GM12878 (cell line): Measurements from ENCODE around the gene PLA2G4E. TPM values are rescaled to one million over a fixed set of nuclear protein-coding genes. Genes with fewer than 3 reads are reported as not detected.

Experiments
- ATAC-seq: fragments of 200-7000 bp; cut with Tn5 transposase; 3 replicates; pipeline ENCODE4 v1.9.1; 2020; ENCODE audit warnings: mild to moderate bottlenecking, moderate library complexity
- BruUV-seq: library from RNA; stranded (reverse); fragments of 400-500 nt; replicated peaks from 2 replicates; lab custom pipeline; 2021; lab: Mats Ljungman, UMichigan
- CTCF ChIA-PET: fragments of 300-600 bp; sonication (Branson Sonifier 250); formaldehyde crosslinking; extraction: SDS; loops from one replicate; lab custom pipeline; 2021; ENCODE audit warnings: inconsistent platforms; lab: Yijun Ruan, JAX
- POLR2A ChIA-PET: fragments of 350-600 bp; formaldehyde crosslinking; extraction: SDS; loops from one replicate; lab custom pipeline; 2021; ENCODE audit warnings: inconsistent platforms; lab: Charles Lee
- RAD21 ChIA-PET: fragments of 300-600 bp; sonication (Branson Sonifier 250); formaldehyde crosslinking; loops from one replicate; lab custom pipeline; 2023; ENCODE audit warnings: antibody characterized with exemption; ENCODE audit not compliant: unreplicated experiment; lab: Charles Lee
- SMC1A ChIA-PET: fragments of 300-600 bp; sonication (Branson Sonifier 250); formaldehyde crosslinking; loops from one replicate; lab custom pipeline; 2023; ENCODE audit not compliant: unreplicated experiment, uncharacterized antibody; lab: Charles Lee
- DNase-seq: peaks from one replicate; pipeline ENCODE4 v3.0.0-alpha.2; 2011; ENCODE audit warnings: low read depth, low spot score
- FAIRE-seq: peaks from 3 replicates; lab custom pipeline; 2011; peaks lifted over from hg19 to GRCh38; lab: Jason Lieb, UNC
- H2AFZ ChIP-seq: 2 replicates; pipeline ENCODE4 v1.6.0; 2011; ENCODE audit warnings: low read depth, low read length, control low read depth; ENCODE audit not compliant: control insufficient read depth
- H3K27ac ChIP-seq: 2 replicates; pipeline ENCODE4 v1.5.1; 2011; ENCODE audit warnings: control low read depth; ENCODE audit not compliant: control insufficient read depth, insufficient read depth
- H3K27me3 ChIP-seq, 2 experiments: replicated peaks in 1 of 2; 2 replicates each; pipeline versions ENCODE4 v1.6.0 to v1.6.1; 2011; ENCODE audit warnings: low read length in 1 of 2; ENCODE audit not compliant: control insufficient read depth in 2 of 2, insufficient read depth in 2 of 2
- H3K36me3 ChIP-seq, 2 experiments: 2 replicates each; pipeline ENCODE4 v1.5.1; 2011; ENCODE audit warnings: low read length in 1 of 2; ENCODE audit not compliant: control insufficient read depth in 2 of 2, insufficient read depth in 2 of 2
- H3K4me1 ChIP-seq: 2 replicates; pipeline ENCODE4 v1.6.1; 2011; ENCODE audit warnings: mild to moderate bottlenecking, low read length, moderate library complexity, mixed read lengths; ENCODE audit not compliant: control insufficient read depth, insufficient read depth
- H3K4me2 ChIP-seq: 2 replicates; pipeline ENCODE4 v1.6.0; 2011; ENCODE audit warnings: control low read depth; ENCODE audit not compliant: control insufficient read depth, insufficient read depth
- H3K4me3 ChIP-seq: fragments of 200-600 bp; sonication (generic); 2 replicates; pipeline ENCODE4 v1.5.1; 2016
- H3K79me2 ChIP-seq: 2 replicates; pipeline ENCODE4 v1.6.0; 2011; ENCODE audit warnings: low read length; ENCODE audit not compliant: control insufficient read depth, insufficient read depth
- H3K9ac ChIP-seq: 2 replicates; pipeline ENCODE4 v1.8.0; 2011; ENCODE audit warnings: low read length, control low read depth, mixed read lengths; ENCODE audit not compliant: control insufficient read depth, insufficient read depth
- H3K9me3 ChIP-seq: replicated peaks from 3 replicates; pipeline ENCODE4 v1.5.1; 2011; ENCODE audit warnings: mild to moderate bottlenecking, low read length; ENCODE audit not compliant: control insufficient read depth, insufficient read depth
- H4K20me1 ChIP-seq: 2 replicates; pipeline ENCODE4 v1.6.0; 2011; ENCODE audit not compliant: control insufficient read depth, insufficient read depth
- EED ChIP-seq: sonication (generic); IDR thresholded peaks from 2 replicates; pipeline ENCODE4 v1.6.1; 2016; ENCODE audit warnings: antibody characterized with exemption, low read depth
- IKZF2 ChIP-seq, 2 experiments: fragments of 450-650 bp; IDR thresholded peaks; 2 replicates each; pipeline ENCODE4 v1.6.1; 2017; ENCODE audit warnings: mild to moderate bottlenecking in 2 of 2, moderate library complexity in 2 of 2
- MEF2A ChIP-seq: IDR thresholded peaks from 2 replicates; pipeline ENCODE4 v1.6.1; 2011; ENCODE audit warnings: low read depth, mild to moderate bottlenecking, low read length, moderate library complexity; ENCODE audit not compliant: insufficient read depth
- MEF2B ChIP-seq: fragments of 450-650 bp; IDR thresholded peaks from 2 replicates; pipeline ENCODE4 v1.6.1; 2018; ENCODE audit warnings: mild to moderate bottlenecking, moderate library complexity; ENCODE audit not compliant: partially characterized antibody, poor library complexity, severe bottlenecking
- POLR2AphosphoS5 ChIP-seq: IDR thresholded peaks from 2 replicates; pipeline ENCODE4 v1.6.1; 2011; ENCODE audit warnings: mild to moderate bottlenecking, low read length, inconsistent platforms
- POU2F2 ChIP-seq: IDR thresholded peaks from 3 replicates; pipeline ENCODE4 v1.6.1; 2011; ENCODE audit warnings: low read depth, mild to moderate bottlenecking, low read length, borderline replicate concordance
- RUNX3 ChIP-seq: IDR thresholded peaks from 2 replicates; pipeline ENCODE4 v1.6.1; 2012; ENCODE audit warnings: low read length, inconsistent platforms
- TARDBP ChIP-seq: IDR thresholded peaks from 2 replicates; pipeline ENCODE4 v1.6.1; 2016; ENCODE audit warnings: borderline replicate concordance
- WGBS: methylation state at CpG from one replicate; pipeline ENCODE4 v1.1.6; 2016; ENCODE audit warnings: low lambda C conversion rate; ENCODE audit not compliant: insufficient replicate concordance, insufficient coverage; ENCODE audit errors: missing lambda C conversion rate; 5-methylcytosine and 5-hydroxymethylcytosine counted together
- in situ Hi-C: fragments of 300-500 bp; cut with MboI; formaldehyde crosslinking; loops from 9 replicates; pipeline ENCODE4 v1.14.3; 2018; ENCODE audit warnings: mixed read lengths
- intact Hi-C: fragments of 100-400 bp; cut with micrococcal nuclease; formaldehyde crosslinking; loops from one replicate; pipeline ENCODE4 v1.14.2; 2022; ENCODE audit not compliant: unreplicated experiment
- polyA plus RNA-seq, 11 experiments: library from polyadenylated mRNA; depleted of rRNA in 4 of 11; unstranded in 6 of 11; stranded (reverse) in 5 of 11; fragments of >200 nt; fragmentation: Nextera tagmentation in 4 of 11; fragmentation: Illumina TruSeq in 1 of 11; extraction: Ambion mirVana in 4 of 11; extraction: Trizol in 1 of 11; gene quantifications; 1 replicate in 1 of 11; 2 replicates in 10 of 11; pipeline versions ENCODE4 v1.2.1 to v1.2.3, GENCODE V29; 2011 to 2016; ENCODE audit warnings: inconsistent platforms in 2 of 11, missing spikeins in 2 of 11, low read depth in 1 of 11
- total RNA-seq, 4 experiments: library from RNA; depleted of rRNA in 3 of 4; stranded (reverse); fragments of >200 nt in 3 of 4; fragmentation: Illumina TruSeq in 1 of 4; extraction: Trizol in 1 of 4; gene quantifications; 2 replicates each; pipeline versions ENCODE4 v1.2.1 to v1.2.3, GENCODE V29; 2013 to 2021
- TF ChIP-seq, protein P1 (sequence below): fragments of 450-650 bp; IDR thresholded peaks from 2 replicates; pipeline ENCODE4 v1.6.1; 2018; ENCODE audit warnings: mild to moderate bottlenecking, low read depth, moderate library complexity; ENCODE audit not compliant: partially characterized antibody
- TF ChIP-seq, protein P2 (sequence below): fragments of 150-350 bp; IDR thresholded peaks from 2 replicates; pipeline ENCODE4 v1.6.1; 2016; ENCODE audit warnings: low read depth, low read length
- TF ChIP-seq, protein P3 (sequence below): fragments of 450-650 bp; IDR thresholded peaks from 2 replicates; pipeline ENCODE4 v1.6.1; 2017; ENCODE audit warnings: mild to moderate bottlenecking, moderate library complexity
- TF ChIP-seq, protein P4 (sequence below): fragments of 450-650 bp; IDR thresholded peaks from 2 replicates; pipeline ENCODE4 v1.6.1; 2017; ENCODE audit warnings: low read depth, mild to moderate bottlenecking, moderate library complexity

PLA2G4E gene
- total and polyA plus RNA-seq, 10 of the 15 experiments (the other 5 are each of a cell fraction or from before 2014, with no cell fraction given): 0.05 to 0.32 (median 0.06) TPM; not detected in 5

DNA sequence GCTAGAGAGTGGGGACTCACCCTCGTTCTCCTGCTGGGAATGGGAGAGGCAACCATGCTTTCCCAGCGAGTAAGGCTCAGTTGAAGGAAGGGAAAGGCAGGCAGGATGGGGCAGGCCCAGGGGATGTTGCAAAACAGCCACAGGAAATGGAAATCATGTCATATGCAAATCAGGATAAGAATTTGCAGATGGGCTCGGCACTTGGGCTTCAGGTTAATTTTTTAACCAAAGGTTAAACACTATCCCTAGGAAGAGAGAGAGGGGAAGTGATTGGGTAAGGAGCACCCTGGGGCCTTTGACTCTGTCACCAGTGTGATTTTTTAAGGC lies 14.6 kb upstream of the PLA2G4E start:
- CTCF ChIA-PET: no interaction called here
- SMC1A ChIA-PET: interaction anchor here (0.9 kb wide), 1 partner anchor 29 kb away, joined by 3 read pairs; no protein-coding TSS in a partner anchor
- Histone ChIP-seq H2AFZ (peak overlapping the region; percentile 83), H3K4me3 (peak overlapping the region; percentile 48), H3K27me3 (no peaks in the 10 kb centered on the region), H3K9ac (peak overlapping the region; percentile 45), H3K9me3 (peaks cover 4% of the 10 kb centered on the region; the same call in 2 of the 3 replicates), H3K4me2 (peak overlapping the region; percentile 92), H3K36me3 (no peaks in the 10 kb centered on the region), H3K4me1 (peaks cover 29% of the 10 kb centered on the region), H3K79me2 (peaks cover 2% of the 10 kb centered on the region), H3K27ac (peak overlapping the region; percentile 78), H4K20me1 (no peaks in the 10 kb centered on the region)
- WGBS: 17% methylated on average over 3 of the region's 3 CpGs
- intact Hi-C loops: no loop called here
- FAIRE-seq (peak; percentile 90), ATAC-seq (peak; percentile 76), DNase-seq (peak; percentile 52)
- RAD21 ChIA-PET: interaction anchor here (1.2 kb wide), 1 partner anchor 63 kb away, joined by 3 read pairs; the partner anchor contains the start of gene EHD4
- POLR2A ChIA-PET: interaction anchor here (1.0 kb wide), 1 partner anchor 63 kb away, joined by 3 read pairs; no protein-coding TSS in a partner anchor
- in situ Hi-C loops: no loop called here
- no TSS peak for BruUV-seq
- TF ChIP-seq TARDBP (no peak), POLR2AphosphoS5 (peak; percentile 40; the same call in 1 of the 2 replicates), POU2F2 (peak; percentile 98), MEF2B (peak; percentile 28), EED (peak; percentile 82; the same call in 1 of the 2 replicates), IKZF2 (IDR thresholded peaks at IDR 0.05) (peak; percentile 84), RUNX3 (peak; percentile 34), MEF2A (no peak)
- TF ChIP-seq, protein P1, sequence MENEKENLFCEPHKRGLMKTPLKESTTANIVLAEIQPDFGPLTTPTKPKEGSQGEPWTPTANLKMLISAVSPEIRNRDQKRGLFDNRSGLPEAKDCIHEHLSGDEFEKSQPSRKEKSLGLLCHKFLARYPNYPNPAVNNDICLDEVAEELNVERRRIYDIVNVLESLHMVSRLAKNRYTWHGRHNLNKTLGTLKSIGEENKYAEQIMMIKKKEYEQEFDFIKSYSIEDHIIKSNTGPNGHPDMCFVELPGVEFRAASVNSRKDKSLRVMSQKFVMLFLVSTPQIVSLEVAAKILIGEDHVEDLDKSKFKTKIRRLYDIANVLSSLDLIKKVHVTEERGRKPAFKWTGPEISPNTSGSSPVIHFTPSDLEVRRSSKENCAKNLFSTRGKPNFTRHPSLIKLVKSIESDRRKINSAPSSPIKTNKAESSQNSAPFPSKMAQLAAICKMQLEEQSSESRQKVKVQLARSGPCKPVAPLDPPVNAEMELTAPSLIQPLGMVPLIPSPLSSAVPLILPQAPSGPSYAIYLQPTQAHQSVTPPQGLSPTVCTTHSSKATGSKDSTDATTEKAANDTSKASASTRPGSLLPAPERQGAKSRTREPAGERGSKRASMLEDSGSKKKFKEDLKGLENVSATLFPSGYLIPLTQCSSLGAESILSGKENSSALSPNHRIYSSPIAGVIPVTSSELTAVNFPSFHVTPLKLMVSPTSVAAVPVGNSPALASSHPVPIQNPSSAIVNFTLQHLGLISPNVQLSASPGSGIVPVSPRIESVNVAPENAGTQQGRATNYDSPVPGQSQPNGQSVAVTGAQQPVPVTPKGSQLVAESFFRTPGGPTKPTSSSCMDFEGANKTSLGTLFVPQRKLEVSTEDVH: no peak
- TF ChIP-seq, protein P2, sequence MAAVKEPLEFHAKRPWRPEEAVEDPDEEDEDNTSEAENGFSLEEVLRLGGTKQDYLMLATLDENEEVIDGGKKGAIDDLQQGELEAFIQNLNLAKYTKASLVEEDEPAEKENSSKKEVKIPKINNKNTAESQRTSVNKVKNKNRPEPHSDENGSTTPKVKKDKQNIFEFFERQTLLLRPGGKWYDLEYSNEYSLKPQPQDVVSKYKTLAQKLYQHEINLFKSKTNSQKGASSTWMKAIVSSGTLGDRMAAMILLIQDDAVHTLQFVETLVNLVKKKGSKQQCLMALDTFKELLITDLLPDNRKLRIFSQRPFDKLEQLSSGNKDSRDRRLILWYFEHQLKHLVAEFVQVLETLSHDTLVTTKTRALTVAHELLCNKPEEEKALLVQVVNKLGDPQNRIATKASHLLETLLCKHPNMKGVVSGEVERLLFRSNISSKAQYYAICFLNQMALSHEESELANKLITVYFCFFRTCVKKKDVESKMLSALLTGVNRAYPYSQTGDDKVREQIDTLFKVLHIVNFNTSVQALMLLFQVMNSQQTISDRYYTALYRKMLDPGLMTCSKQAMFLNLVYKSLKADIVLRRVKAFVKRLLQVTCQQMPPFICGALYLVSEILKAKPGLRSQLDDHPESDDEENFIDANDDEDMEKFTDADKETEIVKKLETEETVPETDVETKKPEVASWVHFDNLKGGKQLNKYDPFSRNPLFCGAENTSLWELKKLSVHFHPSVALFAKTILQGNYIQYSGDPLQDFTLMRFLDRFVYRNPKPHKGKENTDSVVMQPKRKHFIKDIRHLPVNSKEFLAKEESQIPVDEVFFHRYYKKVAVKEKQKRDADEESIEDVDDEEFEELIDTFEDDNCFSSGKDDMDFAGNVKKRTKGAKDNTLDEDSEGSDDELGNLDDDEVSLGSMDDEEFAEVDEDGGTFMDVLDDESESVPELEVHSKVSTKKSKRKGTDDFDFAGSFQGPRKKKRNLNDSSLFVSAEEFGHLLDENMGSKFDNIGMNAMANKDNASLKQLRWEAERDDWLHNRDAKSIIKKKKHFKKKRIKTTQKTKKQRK: no peak
- TF ChIP-seq, protein P3, sequence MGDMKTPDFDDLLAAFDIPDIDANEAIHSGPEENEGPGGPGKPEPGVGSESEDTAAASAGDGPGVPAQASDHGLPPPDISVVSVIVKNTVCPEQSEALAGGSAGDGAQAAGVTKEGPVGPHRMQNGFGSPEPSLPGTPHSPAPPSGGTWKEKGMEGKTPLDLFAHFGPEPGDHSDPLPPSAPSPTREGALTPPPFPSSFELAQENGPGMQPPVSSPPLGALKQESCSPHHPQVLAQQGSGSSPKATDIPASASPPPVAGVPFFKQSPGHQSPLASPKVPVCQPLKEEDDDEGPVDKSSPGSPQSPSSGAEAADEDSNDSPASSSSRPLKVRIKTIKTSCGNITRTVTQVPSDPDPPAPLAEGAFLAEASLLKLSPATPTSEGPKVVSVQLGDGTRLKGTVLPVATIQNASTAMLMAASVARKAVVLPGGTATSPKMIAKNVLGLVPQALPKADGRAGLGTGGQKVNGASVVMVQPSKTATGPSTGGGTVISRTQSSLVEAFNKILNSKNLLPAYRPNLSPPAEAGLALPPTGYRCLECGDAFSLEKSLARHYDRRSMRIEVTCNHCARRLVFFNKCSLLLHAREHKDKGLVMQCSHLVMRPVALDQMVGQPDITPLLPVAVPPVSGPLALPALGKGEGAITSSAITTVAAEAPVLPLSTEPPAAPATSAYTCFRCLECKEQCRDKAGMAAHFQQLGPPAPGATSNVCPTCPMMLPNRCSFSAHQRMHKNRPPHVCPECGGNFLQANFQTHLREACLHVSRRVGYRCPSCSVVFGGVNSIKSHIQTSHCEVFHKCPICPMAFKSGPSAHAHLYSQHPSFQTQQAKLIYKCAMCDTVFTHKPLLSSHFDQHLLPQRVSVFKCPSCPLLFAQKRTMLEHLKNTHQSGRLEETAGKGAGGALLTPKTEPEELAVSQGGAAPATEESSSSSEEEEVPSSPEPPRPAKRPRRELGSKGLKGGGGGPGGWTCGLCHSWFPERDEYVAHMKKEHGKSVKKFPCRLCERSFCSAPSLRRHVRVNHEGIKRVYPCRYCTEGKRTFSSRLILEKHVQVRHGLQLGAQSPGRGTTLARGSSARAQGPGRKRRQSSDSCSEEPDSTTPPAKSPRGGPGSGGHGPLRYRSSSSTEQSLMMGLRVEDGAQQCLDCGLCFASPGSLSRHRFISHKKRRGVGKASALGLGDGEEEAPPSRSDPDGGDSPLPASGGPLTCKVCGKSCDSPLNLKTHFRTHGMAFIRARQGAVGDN: peak; percentile 36; the same call in 1 of the 2 replicates
- TF ChIP-seq, protein P4, sequence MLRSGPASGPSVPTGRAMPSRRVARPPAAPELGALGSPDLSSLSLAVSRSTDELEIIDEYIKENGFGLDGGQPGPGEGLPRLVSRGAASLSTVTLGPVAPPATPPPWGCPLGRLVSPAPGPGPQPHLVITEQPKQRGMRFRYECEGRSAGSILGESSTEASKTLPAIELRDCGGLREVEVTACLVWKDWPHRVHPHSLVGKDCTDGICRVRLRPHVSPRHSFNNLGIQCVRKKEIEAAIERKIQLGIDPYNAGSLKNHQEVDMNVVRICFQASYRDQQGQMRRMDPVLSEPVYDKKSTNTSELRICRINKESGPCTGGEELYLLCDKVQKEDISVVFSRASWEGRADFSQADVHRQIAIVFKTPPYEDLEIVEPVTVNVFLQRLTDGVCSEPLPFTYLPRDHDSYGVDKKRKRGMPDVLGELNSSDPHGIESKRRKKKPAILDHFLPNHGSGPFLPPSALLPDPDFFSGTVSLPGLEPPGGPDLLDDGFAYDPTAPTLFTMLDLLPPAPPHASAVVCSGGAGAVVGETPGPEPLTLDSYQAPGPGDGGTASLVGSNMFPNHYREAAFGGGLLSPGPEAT: peak; percentile 51
